HEK293 (cell line): ENCODE results near the gene TMEM187.

ENCODE experiments used
- SETDB1 ChIP-seq: IDR thresholded peaks from one replicate; pipeline ENCODE4 v1.6.1; 2017; ENCODE audit warnings: mild to moderate bottlenecking, low read length, moderate library complexity, mixed read lengths; ENCODE audit not compliant: insufficient read length
- ZNF133 ChIP-seq: fragments of 450-650 bp; formaldehyde crosslinking; IDR thresholded peaks from 2 replicates; pipeline ENCODE4 v1.5.1; 2016; ENCODE audit warnings: missing biosample characterization, missing genetic modification characterization
- ZNF157 ChIP-seq: fragments of 450-650 bp; formaldehyde crosslinking; IDR thresholded peaks from 2 replicates; pipeline ENCODE4 v1.5.1; 2016; ENCODE audit warnings: missing biosample characterization, missing genetic modification characterization
- ZNF600 ChIP-seq: fragments of 450-650 bp; formaldehyde crosslinking; IDR thresholded peaks from 2 replicates; pipeline ENCODE4 v1.5.1; 2016; ENCODE audit warnings: missing biosample characterization, missing genetic modification characterization
- ZSCAN30 ChIP-seq: fragments of 450-650 bp; IDR thresholded peaks from 2 replicates; pipeline ENCODE4 v1.5.1; 2018; ENCODE audit warnings: missing biosample characterization, mild to moderate bottlenecking, missing genetic modification characterization, moderate library complexity
- TF ChIP-seq, protein P1 (sequence below): fragments of 450-650 bp; formaldehyde crosslinking; IDR thresholded peaks from 2 replicates; pipeline ENCODE4 v1.5.1; 2016; ENCODE audit warnings: missing biosample characterization, missing genetic modification characterization
- TF ChIP-seq, protein P2 (sequence below): fragments of 450-650 bp; formaldehyde crosslinking; conservative IDR thresholded peaks from 2 replicates; pipeline ENCODE4 v1.5.1; 2016; ENCODE audit warnings: low read depth, missing biosample characterization, missing genetic modification characterization
- TF ChIP-seq, protein P3 (sequence below): fragments of 450-650 bp; formaldehyde crosslinking; IDR thresholded peaks from 2 replicates; pipeline ENCODE4 v1.5.1; 2016; ENCODE audit warnings: missing biosample characterization, missing genetic modification characterization

DNA sequence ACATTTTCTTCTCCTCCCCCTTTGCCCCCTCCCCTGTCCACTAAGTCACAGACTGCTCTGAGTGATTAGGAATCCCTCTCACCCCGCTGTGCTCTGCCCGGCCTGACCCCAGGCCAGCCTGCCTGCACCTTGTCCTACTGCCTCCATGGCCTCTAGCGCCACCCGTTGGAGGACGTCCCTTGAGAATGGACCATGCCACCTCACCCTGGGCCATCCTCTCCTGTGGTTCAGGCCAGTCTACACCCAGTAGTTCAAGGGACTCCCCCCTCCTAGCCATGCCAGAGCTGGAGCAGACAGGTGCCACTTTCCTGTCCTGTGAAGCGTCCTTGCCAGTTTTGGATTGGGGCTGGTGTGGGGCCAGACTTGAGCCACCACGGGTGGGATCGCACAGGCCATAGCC, 56.9 kb downstream of the TMEM187 start:
- TF ChIP-seq, protein P1, sequence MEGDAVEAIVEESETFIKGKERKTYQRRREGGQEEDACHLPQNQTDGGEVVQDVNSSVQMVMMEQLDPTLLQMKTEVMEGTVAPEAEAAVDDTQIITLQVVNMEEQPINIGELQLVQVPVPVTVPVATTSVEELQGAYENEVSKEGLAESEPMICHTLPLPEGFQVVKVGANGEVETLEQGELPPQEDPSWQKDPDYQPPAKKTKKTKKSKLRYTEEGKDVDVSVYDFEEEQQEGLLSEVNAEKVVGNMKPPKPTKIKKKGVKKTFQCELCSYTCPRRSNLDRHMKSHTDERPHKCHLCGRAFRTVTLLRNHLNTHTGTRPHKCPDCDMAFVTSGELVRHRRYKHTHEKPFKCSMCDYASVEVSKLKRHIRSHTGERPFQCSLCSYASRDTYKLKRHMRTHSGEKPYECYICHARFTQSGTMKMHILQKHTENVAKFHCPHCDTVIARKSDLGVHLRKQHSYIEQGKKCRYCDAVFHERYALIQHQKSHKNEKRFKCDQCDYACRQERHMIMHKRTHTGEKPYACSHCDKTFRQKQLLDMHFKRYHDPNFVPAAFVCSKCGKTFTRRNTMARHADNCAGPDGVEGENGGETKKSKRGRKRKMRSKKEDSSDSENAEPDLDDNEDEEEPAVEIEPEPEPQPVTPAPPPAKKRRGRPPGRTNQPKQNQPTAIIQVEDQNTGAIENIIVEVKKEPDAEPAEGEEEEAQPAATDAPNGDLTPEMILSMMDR (tag by site-specific recombination), result no peak
- TF ChIP-seq ZNF133 (no peak), ZSCAN30 (tag by site-specific recombination) (no peak), ZNF157 (no peak), ZNF600 (tag by site-specific recombination) (no peak), SETDB1 (no peak)
- TF ChIP-seq, protein P2, sequence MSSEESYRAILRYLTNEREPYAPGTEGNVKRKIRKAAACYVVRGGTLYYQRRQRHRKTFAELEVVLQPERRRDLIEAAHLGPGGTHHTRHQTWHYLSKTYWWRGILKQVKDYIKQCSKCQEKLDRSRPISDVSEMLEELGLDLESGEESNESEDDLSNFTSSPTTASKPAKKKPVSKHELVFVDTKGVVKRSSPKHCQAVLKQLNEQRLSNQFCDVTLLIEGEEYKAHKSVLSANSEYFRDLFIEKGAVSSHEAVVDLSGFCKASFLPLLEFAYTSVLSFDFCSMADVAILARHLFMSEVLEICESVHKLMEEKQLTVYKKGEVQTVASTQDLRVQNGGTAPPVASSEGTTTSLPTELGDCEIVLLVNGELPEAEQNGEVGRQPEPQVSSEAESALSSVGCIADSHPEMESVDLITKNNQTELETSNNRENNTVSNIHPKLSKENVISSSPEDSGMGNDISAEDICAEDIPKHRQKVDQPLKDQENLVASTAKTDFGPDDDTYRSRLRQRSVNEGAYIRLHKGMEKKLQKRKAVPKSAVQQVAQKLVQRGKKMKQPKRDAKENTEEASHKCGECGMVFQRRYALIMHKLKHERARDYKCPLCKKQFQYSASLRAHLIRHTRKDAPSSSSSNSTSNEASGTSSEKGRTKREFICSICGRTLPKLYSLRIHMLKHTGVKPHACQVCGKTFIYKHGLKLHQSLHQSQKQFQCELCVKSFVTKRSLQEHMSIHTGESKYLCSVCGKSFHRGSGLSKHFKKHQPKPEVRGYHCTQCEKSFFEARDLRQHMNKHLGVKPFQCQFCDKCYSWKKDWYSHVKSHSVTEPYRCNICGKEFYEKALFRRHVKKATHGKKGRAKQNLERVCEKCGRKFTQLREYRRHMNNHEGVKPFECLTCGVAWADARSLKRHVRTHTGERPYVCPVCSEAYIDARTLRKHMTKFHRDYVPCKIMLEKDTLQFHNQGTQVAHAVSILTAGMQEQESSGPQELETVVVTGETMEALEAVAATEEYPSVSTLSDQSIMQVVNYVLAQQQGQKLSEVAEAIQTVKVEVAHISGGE (tag by site-specific recombination), result no peak
- TF ChIP-seq, protein P3, sequence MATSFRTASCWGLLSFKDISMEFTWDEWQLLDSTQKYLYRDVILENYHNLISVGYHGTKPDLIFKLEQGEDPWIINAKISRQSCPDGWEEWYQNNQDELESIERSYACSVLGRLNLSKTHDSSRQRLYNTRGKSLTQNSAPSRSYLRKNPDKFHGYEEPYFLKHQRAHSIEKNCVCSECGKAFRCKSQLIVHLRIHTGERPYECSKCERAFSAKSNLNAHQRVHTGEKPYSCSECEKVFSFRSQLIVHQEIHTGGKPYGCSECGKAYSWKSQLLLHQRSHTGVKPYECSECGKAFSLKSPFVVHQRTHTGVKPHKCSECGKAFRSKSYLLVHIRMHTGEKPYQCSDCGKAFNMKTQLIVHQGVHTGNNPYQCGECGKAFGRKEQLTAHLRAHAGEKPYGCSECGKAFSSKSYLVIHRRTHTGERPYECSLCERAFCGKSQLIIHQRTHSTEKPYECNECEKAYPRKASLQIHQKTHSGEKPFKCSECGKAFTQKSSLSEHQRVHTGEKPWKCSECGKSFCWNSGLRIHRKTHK (tag by site-specific recombination), result no peak
